Measurements from ENCODE around the gene RAB20.

GRCh38 chr13:110589793-110590390 is 28.4 kb upstream of the RAB20 start:
- TF ChIP-seq CTCF (IDR thresholded peaks at IDR 0.05) (no peak), POLR2A (IDR thresholded peaks at IDR 0.05) (no peak)

Data from testis (tissue), 2 donors.